Panc1 (cell line): ENCODE data around the gene UNC5B. TPM values are rescaled to one million over a fixed set of nuclear protein-coding genes. Genes with fewer than 3 reads are reported as not detected.

Source experiments
- ATAC-seq: fragments of 200-7000 bp; cut with Tn5 transposase; 2 replicates; pipeline ENCODE4 v1.9.1; 2020; ENCODE audit warnings: mild to moderate bottlenecking, moderate library complexity
- BruUV-seq: library from RNA; stranded (reverse); fragments of 400-500 nt; replicated peaks from 2 replicates; lab custom pipeline; 2021; lab: Mats Ljungman, UMichigan
- CTCF ChIA-PET: fragments of 300-600 bp; sonication (Branson Sonifier 250); formaldehyde crosslinking; loops from one replicate; lab custom pipeline; 2022; ENCODE audit warnings: antibody characterized with exemption; lab: Charles Lee
- POLR2A ChIA-PET: fragments of 300-600 bp; sonication (Branson Sonifier 250); formaldehyde crosslinking; loops from one replicate; lab custom pipeline; 2022; ENCODE audit warnings: antibody characterized with exemption; lab: Charles Lee
- DNase-seq: peaks from one replicate; pipeline ENCODE4 v3.0.0-alpha.2; 2010; ENCODE audit warnings: low read depth, low spot score
- H3K27ac ChIP-seq: 2 replicates; pipeline ENCODE4 v1.5.1; 2011; ENCODE audit warnings: mild to moderate bottlenecking, low read length, inconsistent platforms
- H3K27me3 ChIP-seq: fragments of 200-500 bp; sonication (Bioruptor generic); 2 replicates; pipeline ENCODE4 v1.6.0; 2014; ENCODE audit warnings: low read length, inconsistent platforms; ENCODE audit not compliant: control insufficient read depth, insufficient read depth
- H3K36me3 ChIP-seq: fragments of 200-500 bp; sonication (Bioruptor generic); 2 replicates; pipeline ENCODE4 v1.5.1; 2014; ENCODE audit warnings: inconsistent platforms, mild to moderate bottlenecking, low read length, moderate library complexity; ENCODE audit not compliant: control insufficient read depth, insufficient read depth
- H3K4me1 ChIP-seq: 2 replicates; pipeline ENCODE4 v1.5.1; 2011; ENCODE audit warnings: inconsistent platforms, mild to moderate bottlenecking, low read length, moderate library complexity; ENCODE audit not compliant: control insufficient read depth, insufficient read depth
- H3K4me3 ChIP-seq, 2 experiments: 2 replicates each; pipeline ENCODE4 v1.5.1; 2011 to 2012; ENCODE audit warnings: low read depth in 2 of 2, low read length in 2 of 2, mild to moderate bottlenecking in 2 of 2, inconsistent platforms in 1 of 2, moderate library complexity in 1 of 2
- H3K9me3 ChIP-seq: fragments of 200-500 bp; sonication (Bioruptor generic); 2 replicates; pipeline ENCODE4 v1.5.1; 2014; ENCODE audit warnings: low read depth, mild to moderate bottlenecking, inconsistent platforms, low read length, moderate library complexity; ENCODE audit not compliant: control insufficient read depth, insufficient read depth
- CTCF ChIP-seq: fragments of 450-650 bp; IDR thresholded peaks from 2 replicates; pipeline ENCODE4 v1.5.1; 2017; ENCODE audit warnings: mild to moderate bottlenecking
- POLR2AphosphoS5 ChIP-seq: IDR thresholded peaks from 2 replicates; pipeline ENCODE4 v1.6.1; 2012; ENCODE audit warnings: mild to moderate bottlenecking, low read depth, low read length, moderate library complexity
- REST ChIP-seq, 2 experiments: IDR thresholded peaks; 2 replicates each; pipeline ENCODE4 v1.6.1; 2011 to 2012; ENCODE audit warnings: low read depth in 2 of 2, control low read depth in 1 of 2, low read length in 1 of 2, mild to moderate bottlenecking in 1 of 2, moderate library complexity in 1 of 2; ENCODE audit not compliant: insufficient read depth in 1 of 2
- SIN3A ChIP-seq: IDR thresholded peaks from 2 replicates; pipeline ENCODE4 v1.6.1; 2012; ENCODE audit warnings: low read depth, mild to moderate bottlenecking, low read length, moderate library complexity, borderline replicate concordance; ENCODE audit not compliant: insufficient read depth
- TCF7L2 ChIP-seq: IDR thresholded peaks from 2 replicates; pipeline ENCODE4 v1.6.1; 2011; ENCODE audit warnings: mild to moderate bottlenecking, low read depth, low read length, inconsistent platforms
- in situ Hi-C: cut with HindIII; loops from 2 replicates; pipeline ENCODE4 v1.10.0; 2016; ENCODE audit warnings: low sequenced_read_pairs, low pct_unique_long_range_greater_than_20kb
- intact Hi-C: fragments of 100-400 bp; cut with micrococcal nuclease; formaldehyde crosslinking; loops from one replicate; pipeline ENCODE4 v1.10.0; 2022; ENCODE audit not compliant: unreplicated experiment
- total RNA-seq: library from RNA; stranded (reverse); gene quantifications from one replicate; pipeline ENCODE4 v1.2.1, GENCODE V29; 2021; ENCODE audit not compliant: unreplicated experiment

UNC5B gene
- total RNA-seq, 1 experiment from 2014 or later: 1.1 TPM

GRCh38 chr10:71326464-71326881, 114.1 kb downstream of the UNC5B start:
- H3K27me3 ChIP-seq: no peaks in the 10 kb centered on the region
- no TSS peak for BruUV-seq
- POLR2A ChIA-PET: no interaction called here
- no peaks in the 10 kb centered on the region for H3K4me1 ChIP-seq
- TF ChIP-seq REST (IDR thresholded peaks at IDR 0.05; ENCODE audit: insufficient read depth in 1 of 2, low read depth in 2 of 2, low read length in 1 of 2): no peak
- H3K36me3 ChIP-seq: no peaks in the 10 kb centered on the region
- intact Hi-C loops: no loop called here
- CTCF ChIA-PET: no interaction called here
- in situ Hi-C loops: no loop called here
- no peak overlapping the region for H3K4me3 ChIP-seq
- H3K27ac ChIP-seq: no peak overlapping the region
- no peak for ATAC-seq
- no peaks in the 10 kb centered on the region for H3K9me3 ChIP-seq
- DNase-seq: no peak

GRCh38 chr10:71330789-71331404, 118.5 kb downstream of the UNC5B start:
- Histone ChIP-seq H3K4me3 (no peak overlapping the region), H3K9me3 (no peaks in the 10 kb centered on the region), H3K36me3 (no peaks in the 10 kb centered on the region), H3K27ac (no peak overlapping the region), H3K27me3 (no peaks in the 10 kb centered on the region), H3K4me1 (no peaks in the 10 kb centered on the region)
- CTCF ChIA-PET: interaction anchor here (0.5 kb wide), 1 partner anchor 8 kb away, joined by 3 read pairs; no protein-coding TSS in a partner anchor
- DNase-seq (no peak), ATAC-seq (no peak)
- intact Hi-C loops: no loop called here
- no peak for TF ChIP-seq SIN3A
- TF ChIP-seq REST (IDR thresholded peaks at IDR 0.05; ENCODE audit: insufficient read depth in 1 of 2, low read depth in 2 of 2, low read length in 1 of 2): no peak
- TF ChIP-seq TCF7L2: no peak
- TF ChIP-seq CTCF: no peak
- TF ChIP-seq POLR2AphosphoS5: no peak
- no TSS peak for BruUV-seq
- in situ Hi-C loops: no loop called here
- POLR2A ChIA-PET: no interaction called here
